Hematopoietic multipotent progenitor cell treated with erythropoietin and hydrocortisone succinate and interleukin-3 and kit ligand, for 17 days (in vitro differentiated cells): Measurements from ENCODE around the gene HNRNPR.
A peak's percentile ranks its signal among the peaks of the same experiment; 100 is the strongest.
"Not testable (repeated sequence)": the region's sequence is repeated elsewhere in the genome, so short reads cannot be mapped to it uniquely, and the experiment has no call there.

Source experiments
- DNase-seq: peaks from one replicate; pipeline ENCODE4 v3.0.0-alpha.2; 2015; ENCODE audit warnings: low spot score

The HNRNPR gene

GRCh38 chr1:23344111-23344986, at the start of gene HNRNPR:
Gene HNRNPR, minus strand, starts transcription at chr1:23344284. Its CDS starts 3,276 bp downstream, at chr1:23341008.
- DNase-seq, result peak; percentile 97

GRCh38 chr1:23393706-23394105, 49.6 kb upstream of the HNRNPR start:
- no peak for DNase-seq

- DNase-seq, result no peak
These were observed 48.2 kb upstream of the HNRNPR start for GRCh38 chr1:23392125-23392855.

GRCh38 chr1:23389837-23390321, 45.8 kb upstream of the HNRNPR start:
- DNase-seq, result no peak

GRCh38 chr1:23387494-23387893, 43.4 kb upstream of the HNRNPR start:
- DNase-seq, result no peak

GRCh38 chr1:23385119-23385621, 41.1 kb upstream of the HNRNPR start:
- no peak for DNase-seq

- no peak for DNase-seq
These were observed 40.4 kb upstream of the HNRNPR start for GRCh38 chr1:23384312-23385058.

GRCh38 chr1:23383577-23384311, 39.7 kb upstream of the HNRNPR start:
- no peak for DNase-seq

- no peak for DNase-seq
These were observed 37.3 kb upstream of the HNRNPR start for GRCh38 chr1:23381233-23381885.

- DNase-seq, result no peak
These were observed 36.6 kb upstream of the HNRNPR start for GRCh38 chr1:23380719-23381118.

GRCh38 chr1:23380236-23380635, 36.2 kb upstream of the HNRNPR start:
- DNase-seq, result not testable (repeated sequence)

GRCh38 chr1:23376890-23377811, 33.1 kb upstream of the HNRNPR start:
- DNase-seq, result no peak

- DNase-seq, result not testable (repeated sequence)
These were observed 30.1 kb upstream of the HNRNPR start for GRCh38 chr1:23374079-23374735.

GRCh38 chr1:23371987-23372880, 28.1 kb upstream of the HNRNPR start:
- no peak for DNase-seq

GRCh38 chr1:23370709-23371584, 26.9 kb upstream of the HNRNPR start:
- no peak for DNase-seq

- no peak for DNase-seq
These were observed 26.2 kb upstream of the HNRNPR start for GRCh38 chr1:23370330-23370708.
